Body of pancreas (tissue), 4 donors: Measurements from ENCODE around the gene LIMS1.

Experiments
- POLR2A ChIP-seq, 3 donors: fragments of 450-650 bp; IDR thresholded peaks; one replicate each; pipeline ENCODE4 v1.6.1; 2016; ENCODE audit warnings: antibody characterized with exemption in 3 of 3, mild to moderate bottlenecking in 2 of 3
- TF ChIP-seq, protein P1 (sequence below), 7 experiments: fragments of 450-650 bp in 4 of 7; fragments of 200-600 bp in 3 of 7; sonication (generic) in 3 of 7; IDR thresholded peaks; one replicate each; pipeline ENCODE4 v1.5.1; 2016 to 2019; ENCODE audit warnings: antibody characterized with exemption in 7 of 7

DNA sequence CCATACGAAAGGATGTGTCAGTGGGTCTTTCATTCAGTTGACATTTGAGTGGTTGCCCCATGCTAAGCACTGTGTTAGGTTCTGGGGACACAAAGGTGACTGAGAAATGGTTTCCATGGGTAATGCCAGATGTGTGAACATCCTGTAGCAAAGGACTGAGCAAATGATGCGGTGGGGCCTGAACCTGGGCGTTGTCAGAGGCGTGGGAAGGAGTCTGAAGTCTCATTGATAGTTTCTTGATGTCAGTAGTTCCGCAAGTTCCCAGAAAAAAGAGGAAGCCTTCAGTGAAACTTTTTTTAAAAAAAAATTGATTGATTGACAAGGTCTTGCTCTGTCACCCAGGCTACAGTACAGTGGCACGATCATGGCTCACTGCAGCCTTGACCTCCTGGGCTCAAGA, 56.9 kb downstream of the LIMS1 start:
- TF ChIP-seq, protein P1, sequence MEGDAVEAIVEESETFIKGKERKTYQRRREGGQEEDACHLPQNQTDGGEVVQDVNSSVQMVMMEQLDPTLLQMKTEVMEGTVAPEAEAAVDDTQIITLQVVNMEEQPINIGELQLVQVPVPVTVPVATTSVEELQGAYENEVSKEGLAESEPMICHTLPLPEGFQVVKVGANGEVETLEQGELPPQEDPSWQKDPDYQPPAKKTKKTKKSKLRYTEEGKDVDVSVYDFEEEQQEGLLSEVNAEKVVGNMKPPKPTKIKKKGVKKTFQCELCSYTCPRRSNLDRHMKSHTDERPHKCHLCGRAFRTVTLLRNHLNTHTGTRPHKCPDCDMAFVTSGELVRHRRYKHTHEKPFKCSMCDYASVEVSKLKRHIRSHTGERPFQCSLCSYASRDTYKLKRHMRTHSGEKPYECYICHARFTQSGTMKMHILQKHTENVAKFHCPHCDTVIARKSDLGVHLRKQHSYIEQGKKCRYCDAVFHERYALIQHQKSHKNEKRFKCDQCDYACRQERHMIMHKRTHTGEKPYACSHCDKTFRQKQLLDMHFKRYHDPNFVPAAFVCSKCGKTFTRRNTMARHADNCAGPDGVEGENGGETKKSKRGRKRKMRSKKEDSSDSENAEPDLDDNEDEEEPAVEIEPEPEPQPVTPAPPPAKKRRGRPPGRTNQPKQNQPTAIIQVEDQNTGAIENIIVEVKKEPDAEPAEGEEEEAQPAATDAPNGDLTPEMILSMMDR (IDR thresholded peaks at IDR 0.05), result no peak
- TF ChIP-seq POLR2A (IDR thresholded peaks at IDR 0.05), result peak in 1 of 3 donors; percentile 30
